ENCODE results near the gene MID1. TPM values are rescaled to one million over a fixed set of nuclear protein-coding genes. Genes with fewer than 3 reads are reported as not detected.

MID1 gene
- total RNA-seq, 1 donor from 2014 or later: 9.4 TPM

DNA sequence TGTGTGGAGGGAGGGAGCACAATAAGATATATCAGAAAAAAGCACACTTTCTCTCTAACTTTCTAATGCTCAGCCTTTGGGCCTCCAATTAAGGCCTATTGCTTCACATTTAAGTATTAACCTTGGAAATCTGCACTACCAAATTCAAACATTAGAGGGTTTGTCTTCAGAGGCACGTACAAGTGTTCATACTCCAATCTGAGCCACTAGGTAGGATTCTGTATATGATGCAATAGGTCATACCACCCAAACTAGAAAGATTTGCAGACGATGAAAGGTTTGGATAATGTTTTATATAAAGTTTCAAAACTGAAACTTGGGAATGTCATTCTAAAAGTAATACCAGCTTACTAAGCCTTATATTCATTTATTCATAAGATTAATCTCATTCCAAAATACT lies 106.4 kb downstream of the MID1 start:
- no peaks in the 10 kb centered on the region for H3K36me3 ChIP-seq
- no peaks in the 10 kb centered on the region for H3K9me3 ChIP-seq (replicated peaks)
- peaks cover 12% of the 10 kb centered on the region for H3K4me1 ChIP-seq
- DNase-seq: no peak
- intact Hi-C loops (cut with micrococcal nuclease): no loop called here
- TF ChIP-seq, protein P1, sequence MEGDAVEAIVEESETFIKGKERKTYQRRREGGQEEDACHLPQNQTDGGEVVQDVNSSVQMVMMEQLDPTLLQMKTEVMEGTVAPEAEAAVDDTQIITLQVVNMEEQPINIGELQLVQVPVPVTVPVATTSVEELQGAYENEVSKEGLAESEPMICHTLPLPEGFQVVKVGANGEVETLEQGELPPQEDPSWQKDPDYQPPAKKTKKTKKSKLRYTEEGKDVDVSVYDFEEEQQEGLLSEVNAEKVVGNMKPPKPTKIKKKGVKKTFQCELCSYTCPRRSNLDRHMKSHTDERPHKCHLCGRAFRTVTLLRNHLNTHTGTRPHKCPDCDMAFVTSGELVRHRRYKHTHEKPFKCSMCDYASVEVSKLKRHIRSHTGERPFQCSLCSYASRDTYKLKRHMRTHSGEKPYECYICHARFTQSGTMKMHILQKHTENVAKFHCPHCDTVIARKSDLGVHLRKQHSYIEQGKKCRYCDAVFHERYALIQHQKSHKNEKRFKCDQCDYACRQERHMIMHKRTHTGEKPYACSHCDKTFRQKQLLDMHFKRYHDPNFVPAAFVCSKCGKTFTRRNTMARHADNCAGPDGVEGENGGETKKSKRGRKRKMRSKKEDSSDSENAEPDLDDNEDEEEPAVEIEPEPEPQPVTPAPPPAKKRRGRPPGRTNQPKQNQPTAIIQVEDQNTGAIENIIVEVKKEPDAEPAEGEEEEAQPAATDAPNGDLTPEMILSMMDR (IDR thresholded peaks at IDR 0.05; ENCODE audit: borderline replicate concordance): no peak
- no peaks in the 10 kb centered on the region for H3K27me3 ChIP-seq (ENCODE audit: low read depth)
- no peak overlapping the region for H3K4me3 ChIP-seq
- H3K27ac ChIP-seq (replicated peaks): no peak overlapping the region

DNA sequence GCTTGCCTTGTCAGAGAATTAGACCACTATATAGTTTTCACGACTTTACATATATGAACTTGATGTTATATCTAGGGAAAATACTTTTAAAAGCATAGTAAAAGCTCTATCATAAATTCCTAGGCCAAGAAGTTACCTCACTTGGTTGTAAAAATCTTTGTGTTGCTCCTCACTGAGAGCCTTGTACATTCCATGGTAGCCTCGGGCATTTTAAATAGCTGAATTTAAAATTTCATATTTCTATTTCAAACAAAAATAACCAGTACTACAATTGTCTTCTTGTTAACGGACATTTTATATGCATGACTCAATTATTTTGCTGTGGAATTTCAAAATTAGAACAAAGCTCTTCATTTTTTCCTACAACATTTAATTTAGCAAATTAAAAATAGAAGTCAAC lies 107.6 kb downstream of the MID1 start:
- no peak for DNase-seq
- Histone ChIP-seq H3K36me3 (no peaks in the 10 kb centered on the region), H3K4me1 (peaks cover 19% of the 10 kb centered on the region), H3K9me3 (replicated peaks) (no peaks in the 10 kb centered on the region), H3K4me3 (no peak overlapping the region), H3K27me3 (ENCODE audit: low read depth) (no peaks in the 10 kb centered on the region), H3K27ac (replicated peaks) (no peak overlapping the region)
- intact Hi-C loops (cut with micrococcal nuclease): no loop called here
- TF ChIP-seq, protein P1 (IDR thresholded peaks at IDR 0.05; ENCODE audit: borderline replicate concordance): no peak

- H3K4me3 ChIP-seq: no peak overlapping the region
- H3K9me3 ChIP-seq (replicated peaks): no peaks in the 10 kb centered on the region
- H3K27ac ChIP-seq (replicated peaks): no peak overlapping the region
- TF ChIP-seq, protein P1 (IDR thresholded peaks at IDR 0.05; ENCODE audit: borderline replicate concordance): no peak
- no peaks in the 10 kb centered on the region for H3K36me3 ChIP-seq
- DNase-seq: no peak
- H3K27me3 ChIP-seq (ENCODE audit: low read depth): no peaks in the 10 kb centered on the region
- intact Hi-C loops (cut with micrococcal nuclease): no loop called here
- peaks cover 19% of the 10 kb centered on the region for H3K4me1 ChIP-seq
Measured at GRCh38 chrX:10512258-10512657, 108.1 kb downstream of the MID1 start.

DNA sequence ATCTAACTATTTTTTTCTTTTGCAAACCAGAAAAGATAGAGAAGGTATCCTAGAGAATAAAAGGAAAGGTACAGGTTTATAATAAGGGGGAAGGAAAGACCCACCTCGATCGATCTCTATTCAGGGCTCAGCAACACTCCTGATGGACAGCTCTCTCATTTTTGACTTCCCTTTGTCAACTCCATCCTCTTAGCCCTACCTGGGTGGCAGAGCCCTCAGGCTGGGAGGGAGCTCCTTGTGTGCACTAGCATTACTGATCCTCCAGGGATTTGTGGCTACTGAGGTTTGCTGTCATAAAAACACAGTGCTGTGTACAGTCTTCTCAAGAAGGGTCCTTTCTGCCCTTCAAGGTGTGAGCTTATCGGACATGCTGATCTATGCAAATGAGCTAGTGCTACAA lies 111.0 kb downstream of the MID1 start:
- H3K27me3 ChIP-seq (ENCODE audit: low read depth): no peaks in the 10 kb centered on the region
- no peaks in the 10 kb centered on the region for H3K36me3 ChIP-seq
- TF ChIP-seq, protein P1 (IDR thresholded peaks at IDR 0.05; ENCODE audit: borderline replicate concordance): no peak
- H3K4me3 ChIP-seq: no peak overlapping the region
- DNase-seq: no peak
- H3K9me3 ChIP-seq (replicated peaks): no peaks in the 10 kb centered on the region
- no peak overlapping the region for H3K27ac ChIP-seq (replicated peaks)
- intact Hi-C loops (cut with micrococcal nuclease): no loop called here
- H3K4me1 ChIP-seq: peaks cover 15% of the 10 kb centered on the region

DNA sequence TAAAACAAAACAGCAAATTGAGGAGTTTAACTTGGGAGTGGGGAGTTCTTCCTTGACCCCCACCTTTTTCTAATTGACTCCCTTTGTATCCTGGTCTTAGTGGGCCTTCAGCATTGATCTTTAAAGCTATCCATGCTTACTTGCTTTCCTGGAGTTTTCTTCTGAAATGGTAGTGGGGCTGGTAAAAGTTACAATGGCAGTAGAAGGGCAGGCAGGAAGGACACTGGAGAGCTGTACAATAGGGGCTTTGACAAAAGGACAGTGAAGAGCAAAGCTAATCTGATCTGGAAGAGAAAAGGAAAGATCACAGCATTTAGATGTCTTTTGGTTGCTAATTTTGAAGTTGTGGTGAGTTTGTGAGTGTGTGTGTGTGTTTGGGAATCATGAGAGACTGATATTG lies 111.5 kb downstream of the MID1 start:
- Histone ChIP-seq H3K4me3 (no peak overlapping the region), H3K36me3 (no peaks in the 10 kb centered on the region), H3K27ac (replicated peaks) (no peak overlapping the region), H3K4me1 (peaks cover 13% of the 10 kb centered on the region), H3K9me3 (replicated peaks) (no peaks in the 10 kb centered on the region), H3K27me3 (ENCODE audit: low read depth) (no peaks in the 10 kb centered on the region)
- no peak for DNase-seq
- intact Hi-C loops (cut with micrococcal nuclease): no loop called here
- TF ChIP-seq, protein P1 (IDR thresholded peaks at IDR 0.05; ENCODE audit: borderline replicate concordance): no peak

GRCh38 chrX:10507876-10508275 lies 112.5 kb downstream of the MID1 start:
- no peaks in the 10 kb centered on the region for H3K9me3 ChIP-seq (replicated peaks)
- no peak for DNase-seq
- intact Hi-C loops (cut with micrococcal nuclease): no loop called here
- no peak overlapping the region for H3K4me3 ChIP-seq
- TF ChIP-seq, protein P1 (IDR thresholded peaks at IDR 0.05; ENCODE audit: borderline replicate concordance): no peak
- H3K4me1 ChIP-seq: peaks cover 13% of the 10 kb centered on the region
- no peak overlapping the region for H3K27ac ChIP-seq (replicated peaks)
- H3K36me3 ChIP-seq: no peaks in the 10 kb centered on the region
- no peaks in the 10 kb centered on the region for H3K27me3 ChIP-seq (ENCODE audit: low read depth)

Measured in left ventricle myocardium inferior (tissue), 1 donor.